HG03039 (cell line): ENCODE measurements around the gene MBD3.
"Not testable (repeated sequence)": the region's sequence is repeated elsewhere in the genome, so short reads cannot be mapped to it uniquely, and the experiment has no call there.

ENCODE experiments used
- ATAC-seq: cut with Tn5 transposase; IDR thresholded peaks from one replicate; pipeline ENCODE4 v1.9.1; 2021; ENCODE audit warnings: mild to moderate bottlenecking, moderate library complexity; ENCODE audit not compliant: unreplicated experiment

The MBD3 gene, protein sequence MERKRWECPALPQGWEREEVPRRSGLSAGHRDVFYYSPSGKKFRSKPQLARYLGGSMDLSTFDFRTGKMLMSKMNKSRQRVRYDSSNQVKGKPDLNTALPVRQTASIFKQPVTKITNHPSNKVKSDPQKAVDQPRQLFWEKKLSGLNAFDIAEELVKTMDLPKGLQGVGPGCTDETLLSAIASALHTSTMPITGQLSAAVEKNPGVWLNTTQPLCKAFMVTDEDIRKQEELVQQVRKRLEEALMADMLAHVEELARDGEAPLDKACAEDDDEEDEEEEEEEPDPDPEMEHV

DNA sequence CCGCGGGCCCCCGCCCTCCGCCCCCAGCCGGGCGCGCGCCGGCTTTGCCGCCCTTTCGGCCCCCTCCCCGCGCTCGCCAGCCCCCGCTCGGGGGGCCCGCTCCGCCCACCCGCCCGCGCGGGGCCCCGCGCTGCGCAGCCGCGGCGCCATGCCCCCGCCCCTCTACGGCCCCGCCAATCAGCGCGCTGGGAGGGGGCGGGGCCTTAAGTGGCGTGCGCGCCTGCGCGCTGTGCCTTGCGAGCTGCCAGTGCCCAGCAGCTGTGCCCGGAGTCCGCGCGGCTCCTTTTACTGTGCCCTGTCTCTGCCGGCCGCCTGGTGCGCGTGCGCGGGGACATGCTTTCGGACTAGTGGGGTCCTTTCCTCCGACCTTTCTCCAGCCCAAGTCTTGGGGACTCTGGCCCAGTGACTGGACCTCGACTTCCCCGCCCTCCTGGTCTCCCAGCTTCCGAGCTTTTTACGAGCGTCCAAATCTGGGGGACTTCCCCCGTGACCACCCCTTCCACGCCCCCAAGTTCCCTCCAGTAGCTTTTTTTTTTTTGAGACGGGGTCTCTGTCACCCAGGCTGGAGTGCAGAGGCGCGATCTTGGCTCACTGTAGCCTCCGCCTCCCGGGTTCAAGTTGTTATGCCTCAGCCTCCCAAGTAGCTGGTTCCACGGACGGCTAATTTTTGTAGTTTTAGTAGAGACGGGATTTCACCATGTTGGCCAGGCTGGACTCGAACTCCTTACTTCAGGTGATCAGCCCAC, at the start of gene MBD3:
MBD3 (minus strand) TSS at position 111 of the 746 bp plus-strand sequence. CDS start 234 bp downstream, outside the sequence.
- peak; percentile 67 for ATAC-seq

DNA sequence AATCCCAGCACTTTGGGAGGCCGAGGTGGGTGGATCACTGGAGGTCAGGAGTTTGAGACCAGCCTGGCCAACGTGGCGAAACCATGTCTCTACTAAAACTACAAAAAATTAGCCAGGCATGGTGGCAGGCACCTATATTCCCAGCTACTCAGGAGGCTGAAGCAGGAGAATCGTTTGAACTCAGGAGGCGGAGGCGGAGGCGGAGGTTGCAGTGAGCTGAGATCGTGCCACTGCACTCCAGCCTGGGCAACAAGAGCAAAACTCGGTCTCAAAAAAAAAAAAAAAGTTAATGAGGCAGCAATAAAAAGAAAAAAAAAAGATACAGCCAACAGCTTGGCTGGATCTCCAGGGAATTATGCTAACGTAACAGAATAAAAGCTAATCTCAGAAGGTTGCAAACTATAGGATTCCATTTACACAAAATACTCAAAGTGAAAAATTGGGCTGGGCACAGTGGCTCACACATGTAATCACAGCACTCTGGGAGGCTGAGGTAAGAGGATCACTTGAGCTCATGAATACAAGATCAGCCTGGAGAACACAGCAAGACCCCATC, 48.3 kb upstream of the MBD3 start:
- not testable (repeated sequence) for ATAC-seq

DNA sequence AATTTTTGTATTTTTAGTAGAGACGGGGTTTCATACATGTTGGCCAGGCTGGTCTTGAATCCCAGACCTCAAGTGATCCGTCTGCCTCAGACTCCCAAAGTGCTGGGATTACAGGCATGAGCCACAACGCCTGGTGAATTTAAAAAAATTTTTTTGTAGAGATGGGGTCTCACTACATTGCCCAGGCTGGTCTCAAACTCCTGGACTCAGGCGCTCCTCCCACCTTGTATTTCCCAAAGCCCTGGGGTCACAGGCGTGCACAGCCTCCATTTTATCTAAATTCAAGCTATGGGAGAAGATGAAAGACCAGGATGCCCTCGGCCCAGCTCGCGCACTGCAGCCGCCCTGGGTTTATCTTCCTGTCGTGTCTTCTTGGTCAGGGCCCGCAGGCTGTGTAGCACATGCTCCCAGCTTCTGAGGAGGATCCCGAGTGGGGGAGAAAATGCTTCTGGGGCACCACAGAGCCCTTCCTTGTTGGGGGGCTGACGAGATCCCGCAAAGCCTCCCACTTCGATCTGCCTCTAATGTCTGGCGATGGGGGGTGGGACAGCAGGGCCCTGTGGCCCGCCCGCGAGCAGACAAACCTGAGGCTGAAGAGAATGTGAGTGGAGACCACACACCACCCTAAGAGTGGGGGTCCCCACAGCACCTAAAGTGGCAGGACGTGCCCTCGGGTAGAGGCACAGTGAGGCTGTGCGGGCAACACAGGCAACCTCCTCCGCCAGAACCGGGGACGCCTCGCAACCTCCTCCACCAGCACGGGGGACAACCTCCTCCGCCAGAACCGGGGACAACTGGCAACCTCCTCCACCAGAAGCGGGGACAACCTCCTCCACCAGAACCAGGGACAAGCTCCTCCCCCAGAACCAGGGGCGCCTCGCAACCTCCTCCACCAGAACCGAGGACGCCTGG, 43.9 kb upstream of the MBD3 start:
- no peak for ATAC-seq

GRCh38 chr19:1634938-1635243, 42.2 kb upstream of the MBD3 start:
- ATAC-seq = no peak

- no peak for ATAC-seq
These were observed 41.7 kb upstream of the MBD3 start for GRCh38 chr19:1634242-1634937.

- ATAC-seq = no peak
These were observed 40.7 kb upstream of the MBD3 start for GRCh38 chr19:1633269-1633826.

DNA sequence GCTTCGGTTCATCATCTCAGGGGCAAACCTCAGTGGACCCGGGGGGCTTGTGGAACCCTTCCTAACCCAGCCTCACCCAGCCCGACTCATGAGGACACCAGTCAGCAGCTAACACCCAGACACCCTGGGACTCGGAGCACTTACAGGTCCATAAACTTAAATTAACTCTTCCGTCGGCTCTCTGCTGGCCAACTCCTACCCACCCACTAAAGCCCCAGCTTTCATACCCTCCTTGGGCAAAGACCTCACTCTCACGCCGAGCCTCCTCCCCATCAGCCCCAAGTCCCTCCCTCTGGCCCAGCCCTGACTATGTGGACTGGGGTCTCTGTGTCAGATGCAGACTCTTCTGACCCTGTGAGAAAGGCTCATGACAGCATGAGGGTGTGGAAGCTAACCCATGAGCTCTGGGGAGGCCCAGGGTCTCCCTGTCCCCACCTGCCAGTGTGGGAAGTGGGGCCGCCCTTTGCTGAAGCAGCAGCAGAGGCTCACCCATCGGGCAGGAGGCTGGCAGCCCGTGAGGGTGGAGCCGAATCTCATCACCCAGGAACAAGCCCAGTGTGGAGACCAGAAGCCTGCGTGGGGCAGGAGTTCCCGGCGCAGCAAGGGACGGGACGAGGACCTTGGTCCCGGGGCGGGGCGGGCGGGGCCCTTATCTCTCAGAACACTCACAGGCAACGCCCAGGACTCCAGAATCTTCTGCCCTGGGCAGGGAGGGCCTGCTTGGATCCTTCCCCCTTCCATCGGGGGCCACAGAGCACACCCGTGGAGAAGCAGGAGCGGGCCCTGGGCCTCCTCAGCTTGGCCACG, 40.0 kb upstream of the MBD3 start:
- ATAC-seq = no peak

- no peak for ATAC-seq
These were observed 39.0 kb upstream of the MBD3 start for GRCh38 chr19:1631557-1632100.

DNA sequence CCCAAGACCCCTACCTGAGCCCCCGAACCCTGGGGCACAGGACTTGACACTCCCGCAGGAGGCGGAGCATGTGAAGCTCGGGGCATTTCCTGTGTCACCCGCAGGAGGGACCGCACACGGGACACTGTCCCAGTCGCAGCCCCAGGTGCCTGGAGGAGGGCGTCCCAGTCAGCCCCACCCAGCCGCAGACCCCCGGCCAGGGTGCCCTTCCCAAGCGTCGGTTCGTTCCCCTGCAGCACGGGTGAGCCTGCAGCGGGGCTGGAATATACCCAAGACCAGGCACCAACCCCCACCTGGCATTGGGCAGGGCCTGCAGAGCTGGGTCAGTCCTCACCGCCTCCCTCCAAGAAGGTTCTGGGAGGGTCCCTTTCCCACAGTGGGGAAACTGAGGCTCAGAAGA, 38.1 kb upstream of the MBD3 start:
- ATAC-seq = no peak

GRCh38 chr19:1630012-1630411, 37.3 kb upstream of the MBD3 start:
- ATAC-seq = no peak

GRCh38 chr19:1629256-1629808, 36.7 kb upstream of the MBD3 start:
- no peak for ATAC-seq

DNA sequence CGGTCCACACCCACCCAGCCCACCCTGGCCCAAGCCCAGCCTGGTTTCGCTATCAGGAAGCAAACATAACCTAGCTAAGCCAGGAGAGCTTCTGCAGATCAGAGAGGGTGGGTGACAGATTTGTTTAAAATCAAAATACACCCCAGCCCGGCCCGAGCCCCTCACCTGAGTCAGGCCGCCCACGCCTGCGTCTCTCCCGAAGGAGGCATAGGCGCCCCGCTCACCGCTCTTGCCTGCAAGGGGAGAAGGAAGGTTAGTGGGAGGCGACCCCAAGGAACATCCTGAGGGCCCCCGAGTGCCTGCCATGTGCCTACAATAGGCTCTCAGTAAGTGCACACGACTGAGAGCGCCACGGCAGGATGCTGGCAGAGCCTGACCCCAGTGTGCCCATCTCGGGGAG, 34.5 kb upstream of the MBD3 start:
- ATAC-seq = no peak

- ATAC-seq = no peak
These were observed 33.8 kb upstream of the MBD3 start for GRCh38 chr19:1626417-1627010.

GRCh38 chr19:1624458-1624857, 31.8 kb upstream of the MBD3 start:
- ATAC-seq = no peak

DNA sequence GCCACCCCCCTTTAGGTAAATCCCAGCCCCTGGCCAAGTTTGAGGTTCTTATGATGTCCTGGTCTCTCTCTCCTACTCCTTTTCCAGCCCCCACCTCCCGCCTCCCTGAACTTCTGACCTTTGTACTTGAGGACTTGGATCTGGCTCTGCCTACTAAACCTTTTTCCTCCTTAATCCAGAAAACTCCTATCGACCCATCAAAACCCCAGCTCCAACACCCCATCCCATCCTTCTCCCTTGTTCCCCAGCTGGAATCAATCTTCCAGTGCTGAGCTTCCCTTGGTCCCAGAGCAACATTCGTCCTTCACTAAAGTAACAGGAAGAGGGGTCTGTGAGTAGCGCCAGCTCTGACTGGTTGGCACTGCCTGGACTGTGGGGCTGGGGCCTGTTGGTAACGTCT, 29.9 kb upstream of the MBD3 start:
- no peak for ATAC-seq

- ATAC-seq = no peak
These were observed 29.3 kb upstream of the MBD3 start for GRCh38 chr19:1622007-1622406.

GRCh38 chr19:1621574-1621973, 28.9 kb upstream of the MBD3 start:
- no peak for ATAC-seq

DNA sequence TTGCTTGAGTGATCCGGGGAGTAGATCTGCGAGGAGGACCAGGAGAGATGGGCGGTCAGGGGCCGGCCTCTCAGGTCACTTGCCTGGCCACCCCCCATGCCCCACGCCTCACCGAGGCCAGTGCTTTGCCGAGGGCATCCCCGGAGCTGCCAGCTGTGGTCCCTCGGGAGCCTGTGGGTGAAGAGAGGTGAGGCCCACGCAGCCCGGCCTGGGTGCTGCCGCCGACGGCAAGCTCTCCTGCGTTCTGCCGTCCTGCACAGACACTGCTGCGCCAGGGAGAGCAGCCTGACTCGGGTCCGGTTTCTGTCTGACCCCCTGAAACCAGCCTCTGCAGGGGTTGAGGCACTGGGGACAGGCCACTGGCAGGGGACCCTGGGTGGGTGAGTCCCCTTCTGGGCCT, 28.4 kb upstream of the MBD3 start:
- ATAC-seq = no peak

DNA sequence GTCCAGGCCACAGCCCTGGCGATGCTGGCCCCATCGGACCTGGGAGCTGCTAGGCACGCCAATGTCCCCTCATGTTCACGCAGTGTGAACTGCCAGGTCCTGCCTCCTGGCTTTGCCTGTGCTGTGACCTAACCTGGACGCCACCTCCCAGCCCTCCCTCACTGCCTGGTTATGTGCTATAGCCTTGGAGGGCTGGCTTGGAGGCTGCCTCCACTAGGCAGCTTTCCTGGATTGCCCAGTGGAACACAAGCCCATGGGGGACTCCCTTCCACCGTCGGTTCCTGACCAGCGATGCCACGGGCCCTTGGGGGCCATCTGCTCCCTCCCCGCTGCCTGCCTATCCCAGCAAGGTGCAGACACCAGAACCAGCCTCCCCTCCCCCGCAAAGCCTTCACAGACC, 27.8 kb upstream of the MBD3 start:
- ATAC-seq = no peak
